Measurements from ENCODE around the gene MRPS23. TPM values are rescaled to one million over a fixed set of nuclear protein-coding genes. Genes with fewer than 3 reads are reported as not detected.

MRPS23 gene
- polyA plus RNA-seq, 1 donor from 2014 or later = 80.5 TPM

- Histone ChIP-seq H3K4me2 (ENCODE audit: low read length) (no peak overlapping the region), H3K9ac (ENCODE audit: low read length) (no peak overlapping the region), H3K79me2 (replicated peaks; ENCODE audit: insufficient read depth, low read length) (no peaks in the 10 kb centered on the region), H3K4me3 (ENCODE audit: low read length) (no peak overlapping the region), H3K9me2 (ENCODE audit: insufficient read depth, low read length) (no peaks in the 10 kb centered on the region), H3K9me3 (ENCODE audit: low read length) (no peaks in the 10 kb centered on the region), H3K27me3 (ENCODE audit: insufficient read depth, low read depth, low read length) (no peaks in the 10 kb centered on the region), H3K36me3 (ENCODE audit: insufficient read depth, low read length) (no peaks in the 10 kb centered on the region), H2AFZ (ENCODE audit: low read depth, low read length) (no peak overlapping the region), H3F3A (ENCODE audit: insufficient read depth, low read length, poor library complexity, severe bottlenecking) (no peaks in the 10 kb centered on the region), H4K20me1 (ENCODE audit: insufficient read depth) (no peaks in the 10 kb centered on the region), H3K27ac (ENCODE audit: low read length) (no peak overlapping the region)
- TF ChIP-seq CTCF (IDR thresholded peaks at IDR 0.05; ENCODE audit: poor library complexity, severe bottlenecking) (no peak), RAD21 (conservative IDR thresholded peaks at IDR 0.05) (no peak), EZH2 (IDR thresholded peaks at IDR 0.05; ENCODE audit: borderline replicate concordance, insufficient read depth, low read length, poor library complexity, severe bottlenecking) (no peak), TAF1 (IDR thresholded peaks at IDR 0.05; ENCODE audit: low read depth) (no peak), MXI1 (conservative IDR thresholded peaks at IDR 0.05; ENCODE audit: poor library complexity, severe bottlenecking) (no peak), SMC3 (conservative IDR thresholded peaks at IDR 0.05; ENCODE audit: poor library complexity) (no peak), POLR2AphosphoS5 (IDR thresholded peaks at IDR 0.05) (no peak), EP300 (conservative IDR thresholded peaks at IDR 0.05; ENCODE audit: poor library complexity, severe bottlenecking) (no peak), REST (IDR thresholded peaks at IDR 0.05; ENCODE audit: borderline replicate concordance) (no peak)
Observed at GRCh38 chr17:57888311-57889216, 38.7 kb upstream of the MRPS23 start.

- Histone ChIP-seq H3K36me3 (ENCODE audit: insufficient read depth, low read length) (no peaks in the 10 kb centered on the region), H2AFZ (ENCODE audit: low read depth, low read length) (no peak overlapping the region), H3F3A (ENCODE audit: insufficient read depth, low read length, poor library complexity, severe bottlenecking) (no peaks in the 10 kb centered on the region), H3K9me3 (ENCODE audit: low read length) (no peaks in the 10 kb centered on the region), H3K27me3 (ENCODE audit: insufficient read depth, low read depth, low read length) (no peaks in the 10 kb centered on the region), H3K79me2 (replicated peaks; ENCODE audit: insufficient read depth, low read length) (no peaks in the 10 kb centered on the region), H3K9ac (ENCODE audit: low read length) (no peak overlapping the region), H4K20me1 (ENCODE audit: insufficient read depth) (no peaks in the 10 kb centered on the region), H3K27ac (ENCODE audit: low read length) (no peak overlapping the region), H3K4me3 (ENCODE audit: low read length) (no peak overlapping the region), H3K4me2 (ENCODE audit: low read length) (no peak overlapping the region), H3K9me2 (ENCODE audit: insufficient read depth, low read length) (no peaks in the 10 kb centered on the region)
- TF ChIP-seq SMC3 (conservative IDR thresholded peaks at IDR 0.05; ENCODE audit: poor library complexity) = no peak
- no peak for TF ChIP-seq CTCF (IDR thresholded peaks at IDR 0.05; ENCODE audit: poor library complexity, severe bottlenecking)
- no peak for TF ChIP-seq MXI1 (conservative IDR thresholded peaks at IDR 0.05; ENCODE audit: poor library complexity, severe bottlenecking)
- no peak for TF ChIP-seq TAF1 (IDR thresholded peaks at IDR 0.05; ENCODE audit: low read depth)
- TF ChIP-seq RAD21 (conservative IDR thresholded peaks at IDR 0.05) = no peak
- TF ChIP-seq EZH2 (IDR thresholded peaks at IDR 0.05; ENCODE audit: borderline replicate concordance, insufficient read depth, low read length, poor library complexity, severe bottlenecking) = no peak
- no peak for TF ChIP-seq POLR2AphosphoS5 (IDR thresholded peaks at IDR 0.05)
- no peak for TF ChIP-seq REST (IDR thresholded peaks at IDR 0.05; ENCODE audit: borderline replicate concordance)
- TF ChIP-seq EP300 (conservative IDR thresholded peaks at IDR 0.05; ENCODE audit: poor library complexity, severe bottlenecking) = no peak
Observed at GRCh38 chr17:57887161-57887560, 37.3 kb upstream of the MRPS23 start.
